OCI-LY1 (cell line): Measurements from ENCODE around the gene OGA.

Source experiments
- H2AFZ ChIP-seq: fragments of 200-600 bp; sonication (generic), shearing (Covaris generic); 2 replicates; pipeline ENCODE4 v1.6.0; 2014; ENCODE audit warnings: antibody characterized with exemption, mild to moderate bottlenecking, low read length
- H3F3A ChIP-seq: fragments of 200-600 bp; sonication (generic), shearing (Covaris generic); 2 replicates; pipeline ENCODE4 v1.6.0; 2014; ENCODE audit warnings: mild to moderate bottlenecking, antibody characterized with exemption, low read length, moderate library complexity; ENCODE audit not compliant: insufficient read depth
- H3K27ac ChIP-seq: fragments of 200-600 bp; sonication (generic); 2 replicates; pipeline ENCODE4 v1.5.1; 2014; ENCODE audit warnings: low read length, mixed run types, mild to moderate bottlenecking, low read depth; ENCODE audit not compliant: poor library complexity, severe bottlenecking
- H3K27me3 ChIP-seq: fragments of 200-600 bp; sonication (generic); 2 replicates; pipeline ENCODE4 v1.6.0; 2014; ENCODE audit warnings: antibody characterized with exemption, mild to moderate bottlenecking, low read length, moderate library complexity; ENCODE audit not compliant: insufficient read depth
- H3K36me3 ChIP-seq: fragments of 200-600 bp; sonication (generic); 2 replicates; pipeline ENCODE4 v1.6.1; 2014; ENCODE audit warnings: mild to moderate bottlenecking, antibody characterized with exemption, low read length, moderate library complexity, mixed read lengths; ENCODE audit not compliant: insufficient read depth
- H3K4me1 ChIP-seq: fragments of 200-600 bp; sonication (generic); 2 replicates; pipeline ENCODE4 v1.5.1; 2014; ENCODE audit warnings: mild to moderate bottlenecking, low read length, moderate library complexity; ENCODE audit not compliant: insufficient read depth, severe bottlenecking
- H3K4me2 ChIP-seq: fragments of 200-600 bp; sonication (generic), shearing (Covaris generic); 2 replicates; pipeline ENCODE4 v1.6.1; 2014; ENCODE audit warnings: low read length
- H3K4me3 ChIP-seq: fragments of 200-600 bp; sonication (generic); 2 replicates; pipeline ENCODE4 v1.5.1; 2014; ENCODE audit warnings: low read length, low read depth, mild to moderate bottlenecking, mixed read lengths; ENCODE audit not compliant: poor library complexity, severe bottlenecking
- H3K79me2 ChIP-seq: fragments of 200-600 bp; shearing (Covaris generic); 2 replicates; pipeline ENCODE4 v1.6.1; 2016; ENCODE audit warnings: mixed run types, low read length, mixed read lengths; ENCODE audit not compliant: insufficient read depth
- H3K9ac ChIP-seq: fragments of 200-600 bp; sonication (generic), shearing (Covaris generic); 2 replicates; pipeline ENCODE4 v1.6.1; 2014; ENCODE audit warnings: mild to moderate bottlenecking, low read length, mixed read lengths
- H3K9me2 ChIP-seq: fragments of 200-600 bp; sonication (generic), shearing (Covaris generic); 2 replicates; pipeline ENCODE4 v1.6.1; 2014; ENCODE audit warnings: low read depth, mild to moderate bottlenecking, low read length, mixed read lengths
- H3K9me3 ChIP-seq: fragments of 200-600 bp; shearing (Covaris generic); 2 replicates; pipeline ENCODE4 v1.6.1; 2014; ENCODE audit warnings: low read length, mixed read lengths
- H4K20me1 ChIP-seq: fragments of 200-600 bp; sonication (generic), shearing (Covaris generic); 2 replicates; pipeline ENCODE4 v1.6.0; 2016; ENCODE audit warnings: mild to moderate bottlenecking, low read length; ENCODE audit not compliant: insufficient read depth
- EZH2 ChIP-seq: fragments of 200-600 bp; sonication (generic), shearing (Covaris generic); IDR thresholded peaks from 2 replicates; pipeline ENCODE4 v1.8.0; 2017; ENCODE audit warnings: borderline replicate concordance, mixed run types, mild to moderate bottlenecking, antibody characterized with exemption, low read length, moderate library complexity, mixed read lengths
- TF ChIP-seq, protein P1 (sequence below): fragments of 200-600 bp; sonication (generic), shearing (Covaris generic); IDR thresholded peaks from 2 replicates; pipeline ENCODE4 v1.5.1; 2017; ENCODE audit warnings: mild to moderate bottlenecking, antibody characterized with exemption, low read length, moderate library complexity, mixed read lengths

Gene OGA

DNA sequence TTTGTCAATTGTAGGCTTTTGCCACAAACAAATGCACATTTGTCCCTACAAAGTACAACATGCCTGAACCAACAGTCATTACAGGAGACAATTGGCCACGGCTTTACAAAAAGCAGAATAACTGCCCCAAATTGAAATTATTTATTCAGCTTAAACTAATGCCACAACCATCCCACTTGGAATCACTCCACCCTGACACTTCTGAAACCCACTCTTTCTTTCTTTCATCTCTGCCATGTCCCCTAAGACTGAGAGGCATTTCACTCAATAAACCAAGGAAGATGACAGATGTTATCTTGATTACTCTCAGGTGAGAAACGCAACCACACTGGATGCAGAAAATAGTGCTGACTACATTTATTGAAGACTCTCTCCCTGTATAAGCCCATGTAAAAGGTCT, 32.4 kb downstream of the OGA start:
- TF ChIP-seq, protein P1, sequence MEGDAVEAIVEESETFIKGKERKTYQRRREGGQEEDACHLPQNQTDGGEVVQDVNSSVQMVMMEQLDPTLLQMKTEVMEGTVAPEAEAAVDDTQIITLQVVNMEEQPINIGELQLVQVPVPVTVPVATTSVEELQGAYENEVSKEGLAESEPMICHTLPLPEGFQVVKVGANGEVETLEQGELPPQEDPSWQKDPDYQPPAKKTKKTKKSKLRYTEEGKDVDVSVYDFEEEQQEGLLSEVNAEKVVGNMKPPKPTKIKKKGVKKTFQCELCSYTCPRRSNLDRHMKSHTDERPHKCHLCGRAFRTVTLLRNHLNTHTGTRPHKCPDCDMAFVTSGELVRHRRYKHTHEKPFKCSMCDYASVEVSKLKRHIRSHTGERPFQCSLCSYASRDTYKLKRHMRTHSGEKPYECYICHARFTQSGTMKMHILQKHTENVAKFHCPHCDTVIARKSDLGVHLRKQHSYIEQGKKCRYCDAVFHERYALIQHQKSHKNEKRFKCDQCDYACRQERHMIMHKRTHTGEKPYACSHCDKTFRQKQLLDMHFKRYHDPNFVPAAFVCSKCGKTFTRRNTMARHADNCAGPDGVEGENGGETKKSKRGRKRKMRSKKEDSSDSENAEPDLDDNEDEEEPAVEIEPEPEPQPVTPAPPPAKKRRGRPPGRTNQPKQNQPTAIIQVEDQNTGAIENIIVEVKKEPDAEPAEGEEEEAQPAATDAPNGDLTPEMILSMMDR: no peak
- no peak for TF ChIP-seq EZH2
- Histone ChIP-seq H3F3A (no peaks in the 10 kb centered on the region), H2AFZ (no peak overlapping the region), H3K9me2 (no peaks in the 10 kb centered on the region), H3K4me1 (peaks cover 26% of the 10 kb centered on the region), H3K9ac (no peak overlapping the region), H4K20me1 (no peaks in the 10 kb centered on the region), H3K4me2 (no peak overlapping the region), H3K27ac (no peak overlapping the region), H3K36me3 (peaks cover 19% of the 10 kb centered on the region), H3K4me3 (no peak overlapping the region), H3K27me3 (no peaks in the 10 kb centered on the region), H3K9me3 (no peaks in the 10 kb centered on the region), H3K79me2 (no peaks in the 10 kb centered on the region)

DNA sequence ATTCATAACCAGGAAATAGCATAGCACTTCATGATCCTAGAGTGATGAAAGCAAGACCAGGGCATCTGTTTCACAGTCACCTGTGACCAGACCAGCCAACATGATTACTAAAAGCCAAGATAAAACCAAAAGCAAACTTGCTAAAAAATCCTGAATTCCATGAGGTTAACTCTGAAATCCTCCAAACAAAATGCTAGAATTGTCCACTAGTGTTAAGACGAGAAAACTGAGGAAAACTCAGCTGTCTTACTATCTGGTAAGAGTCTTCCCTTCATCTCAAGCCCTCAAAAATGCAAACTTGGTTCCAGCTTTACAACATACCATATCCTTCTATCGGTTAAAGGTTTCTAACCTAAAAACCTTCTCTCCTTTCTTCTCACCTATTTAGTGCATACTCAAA, 33.7 kb downstream of the OGA start:
- H2AFZ ChIP-seq: no peak overlapping the region
- no peaks in the 10 kb centered on the region for H3K27me3 ChIP-seq
- H3K9ac ChIP-seq: no peak overlapping the region
- H3F3A ChIP-seq: no peaks in the 10 kb centered on the region
- H3K4me3 ChIP-seq: no peak overlapping the region
- peak overlapping the region; percentile 32 for H3K27ac ChIP-seq
- H4K20me1 ChIP-seq: no peaks in the 10 kb centered on the region
- H3K36me3 ChIP-seq: peaks cover 14% of the 10 kb centered on the region
- no peaks in the 10 kb centered on the region for H3K9me2 ChIP-seq
- TF ChIP-seq, protein P1: no peak
- TF ChIP-seq EZH2: no peak
- peak overlapping the region; percentile 85; the same call in 1 of the 2 replicates for H3K4me2 ChIP-seq
- peaks cover 36% of the 10 kb centered on the region for H3K4me1 ChIP-seq
- no peaks in the 10 kb centered on the region for H3K9me3 ChIP-seq
- H3K79me2 ChIP-seq: no peaks in the 10 kb centered on the region

DNA sequence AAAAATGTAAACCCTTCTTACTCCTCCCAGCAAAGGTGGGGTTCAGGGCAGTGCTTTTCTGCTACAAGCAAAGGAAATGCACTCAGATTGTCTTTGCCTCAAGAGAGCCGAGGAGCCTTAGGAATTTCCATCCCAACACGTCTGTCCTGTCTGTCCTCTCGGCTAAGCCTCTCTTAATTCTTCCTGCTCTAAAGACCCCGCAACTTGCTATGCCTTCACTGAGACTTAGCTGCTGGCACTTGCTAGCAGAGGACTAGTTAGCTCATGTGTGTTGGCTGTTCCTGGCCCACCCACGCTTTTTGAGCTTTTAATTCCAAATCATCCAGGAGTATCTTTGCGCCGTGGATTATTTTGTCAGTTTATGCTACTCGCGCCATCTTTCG, 34.5 kb downstream of the OGA start:
- H3K4me3 ChIP-seq: peak overlapping the region; percentile 82
- no peaks in the 10 kb centered on the region for H3K9me3 ChIP-seq
- H3K27me3 ChIP-seq: no peaks in the 10 kb centered on the region
- H3K9me2 ChIP-seq: no peaks in the 10 kb centered on the region
- H3K9ac ChIP-seq: peak overlapping the region; percentile 83
- no peaks in the 10 kb centered on the region for H4K20me1 ChIP-seq
- H3K79me2 ChIP-seq: no peaks in the 10 kb centered on the region
- H2AFZ ChIP-seq: no peak overlapping the region
- peak overlapping the region; percentile 85 for H3K4me2 ChIP-seq
- TF ChIP-seq EZH2: no peak
- TF ChIP-seq, protein P1: no peak
- H3K27ac ChIP-seq: peak overlapping the region; percentile 21
- peaks cover 12% of the 10 kb centered on the region for H3K36me3 ChIP-seq
- H3F3A ChIP-seq: no peaks in the 10 kb centered on the region
- H3K4me1 ChIP-seq: peaks cover 44% of the 10 kb centered on the region
